D341Med (cell line): ENCODE data around the gene ARPP19.
"Not testable (repeated sequence)": the region's sequence is repeated elsewhere in the genome, so short reads cannot be mapped to it uniquely, and the experiment has no call there.

ENCODE experiments used
- DNase-seq: peaks from one replicate; pipeline ENCODE4 v3.0.0; 2012; ENCODE audit warnings: low spot score

The ARPP19 gene

GRCh38 chr15:52568601-52569585, at the start of gene ARPP19:
Gene ARPP19 (minus strand): TSS chr15:52569030. CDS start chr15:52568892, 138 bp downstream.
- peak; percentile 95 for DNase-seq

GRCh38 chr15:52617026-52617425, 48.2 kb upstream of the ARPP19 start:
- DNase-seq, result no peak

- no peak for DNase-seq
Measured at GRCh38 chr15:52615302-52615701, 46.5 kb upstream of the ARPP19 start.

DNA sequence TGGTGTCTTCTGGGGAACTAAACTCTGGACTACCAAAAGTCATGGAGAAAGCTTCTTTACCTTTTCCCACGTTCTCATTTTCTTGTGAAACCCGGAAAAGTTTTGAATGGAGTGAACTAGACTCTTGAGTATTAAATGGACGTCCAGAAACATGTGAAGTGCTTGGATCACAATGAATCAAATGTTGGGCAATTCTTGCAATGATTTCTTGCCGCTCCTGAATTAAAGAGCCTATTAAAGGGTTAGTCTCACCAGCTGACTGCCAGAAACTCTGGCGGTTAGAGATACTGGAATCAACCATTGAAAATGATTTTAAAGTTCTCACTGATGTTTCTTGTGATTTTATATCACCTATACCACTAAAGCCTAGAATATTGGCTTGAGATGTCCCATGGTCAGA, 40.8 kb upstream of the ARPP19 start:
- DNase-seq, result no peak

GRCh38 chr15:52584414-52584813, 15.6 kb upstream of the ARPP19 start:
- DNase-seq, result no peak

DNA sequence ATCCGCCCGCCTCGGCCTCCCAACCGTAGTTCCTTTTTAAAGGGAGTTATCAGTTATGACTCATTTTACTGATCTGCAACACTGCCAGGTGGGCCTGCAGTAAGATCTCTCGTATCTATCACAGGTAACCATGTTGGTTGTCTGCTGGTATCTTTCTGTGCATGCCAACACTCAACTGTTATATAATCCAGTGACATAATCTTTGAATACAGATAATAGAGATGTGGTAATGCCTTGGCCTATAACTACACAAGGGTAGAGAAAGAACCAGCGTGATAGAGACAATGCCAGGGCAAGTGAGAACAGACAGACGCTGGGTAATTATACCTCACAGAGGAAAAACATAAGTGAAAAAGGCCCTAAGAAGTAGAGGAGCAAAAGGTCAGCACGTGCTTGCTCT, 11.0 kb upstream of the ARPP19 start:
- no peak for DNase-seq

DNA sequence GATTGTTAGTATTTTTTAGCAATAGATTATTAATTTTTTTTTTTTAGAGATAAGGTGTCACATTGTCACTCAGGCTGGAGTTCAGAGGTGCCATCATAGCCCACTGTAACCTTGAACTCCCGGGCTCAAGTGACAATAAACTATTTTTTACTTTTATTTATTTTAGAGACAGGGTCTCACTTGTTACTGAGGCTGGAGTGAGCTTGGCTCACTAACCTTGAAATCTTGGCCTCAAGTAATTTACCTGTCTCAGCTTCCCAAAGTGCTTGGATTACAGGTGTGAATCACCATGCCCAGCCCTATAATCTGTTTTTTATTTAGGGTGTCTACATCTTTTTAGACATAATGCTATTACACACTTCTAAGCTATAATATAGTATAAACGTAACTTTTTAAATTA, 7.9 kb upstream of the ARPP19 start:
- DNase-seq, result no peak

- not testable (repeated sequence) for DNase-seq
Measured at GRCh38 chr15:52575573-52575972, 6.7 kb upstream of the ARPP19 start.

DNA sequence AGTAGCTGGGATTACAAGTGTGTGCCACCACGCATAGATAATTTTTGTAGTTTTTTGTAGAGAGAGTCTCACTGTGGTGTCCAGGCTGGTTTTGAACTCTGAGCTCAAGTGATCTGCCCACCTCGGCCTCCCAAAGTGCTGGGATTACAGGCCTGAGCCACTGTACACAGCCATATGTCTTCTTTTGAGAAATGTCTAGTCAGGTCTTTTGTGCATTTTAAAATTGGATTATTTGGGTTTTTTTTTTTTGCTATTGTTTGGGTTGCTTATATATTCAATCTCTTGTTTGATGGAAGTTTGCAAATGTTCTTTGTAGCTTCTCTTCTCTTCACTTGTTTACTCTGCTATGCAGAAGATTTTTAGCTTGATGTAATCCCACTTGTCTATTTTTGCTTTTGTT, 6.2 kb upstream of the ARPP19 start:
- no peak for DNase-seq

- not testable (repeated sequence) for DNase-seq
Measured at GRCh38 chr15:52574623-52575022, 5.8 kb upstream of the ARPP19 start.

GRCh38 chr15:52567871-52568600, 794 bp downstream of the ARPP19 start:
- DNase-seq, result peak; percentile 35

DNA sequence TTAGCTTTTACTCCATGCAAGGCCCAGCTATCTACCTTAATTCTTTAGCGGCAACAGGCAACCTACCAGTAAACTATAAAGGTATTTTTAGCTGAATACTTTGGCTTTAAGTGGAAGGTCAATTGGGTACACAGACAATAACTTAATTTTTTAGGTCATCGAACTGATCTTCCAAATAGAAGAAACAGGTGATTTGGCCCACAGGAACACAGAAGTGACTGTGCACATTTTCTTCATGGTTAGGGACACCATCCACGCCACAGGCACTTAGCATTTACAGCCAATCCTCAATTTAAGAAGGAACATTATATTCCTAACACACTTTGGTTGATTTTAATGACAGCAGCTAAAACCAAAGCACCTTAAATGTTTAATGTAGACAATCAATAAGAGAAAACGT, 1.9 kb downstream of the ARPP19 start:
- DNase-seq, result no peak

GRCh38 chr15:52565417-52566358, 3.1 kb downstream of the ARPP19 start:
- not testable (repeated sequence) for DNase-seq

DNA sequence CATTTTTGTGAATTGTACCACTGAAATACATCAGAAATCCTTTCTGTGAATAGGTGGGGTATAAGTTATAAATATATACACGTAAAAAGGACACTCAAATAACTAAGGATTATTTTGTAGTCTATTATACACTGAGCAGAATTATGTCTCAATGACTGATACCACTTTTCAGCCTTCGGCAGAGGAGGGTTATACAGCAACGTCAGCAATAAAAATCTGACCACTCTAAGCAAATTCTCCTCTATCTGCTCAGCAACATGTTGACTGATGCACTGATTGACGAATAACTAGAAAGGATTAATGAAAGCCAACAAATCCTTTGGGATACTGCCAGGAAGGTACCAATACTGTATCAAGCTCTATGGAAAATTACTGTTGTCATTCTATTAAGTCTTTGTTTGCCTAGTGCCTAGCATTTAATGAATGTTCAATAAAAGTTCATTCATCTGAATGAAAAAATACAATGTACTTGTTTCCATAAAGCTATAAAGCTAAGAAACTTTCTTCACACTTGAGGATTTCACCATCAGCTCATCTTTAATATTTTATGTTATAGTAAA, 5.2 kb downstream of the ARPP19 start:
- DNase-seq, result peak; percentile 43

DNA sequence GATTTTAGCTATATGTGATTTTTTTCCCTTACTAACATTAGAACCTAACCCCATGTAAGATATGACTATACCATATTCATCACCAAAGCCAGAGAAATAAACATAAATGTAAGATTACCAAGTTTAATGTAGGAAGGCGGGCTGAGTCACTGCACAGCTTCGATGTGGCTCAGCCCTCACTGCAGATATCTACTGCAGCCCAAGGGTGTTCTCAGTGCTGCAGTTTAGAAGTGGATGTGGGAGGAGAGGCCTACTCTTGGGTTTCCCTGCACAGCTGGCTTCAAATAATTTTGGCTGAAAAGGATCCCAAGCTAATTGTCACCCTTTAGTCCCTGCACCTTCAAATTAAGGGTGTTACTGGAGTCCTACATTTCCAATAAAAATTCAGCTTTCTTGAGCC, 9.3 kb downstream of the ARPP19 start:
- no peak for DNase-seq

- no peak for DNase-seq
Measured at GRCh38 chr15:52559022-52559421, 9.8 kb downstream of the ARPP19 start.

DNA sequence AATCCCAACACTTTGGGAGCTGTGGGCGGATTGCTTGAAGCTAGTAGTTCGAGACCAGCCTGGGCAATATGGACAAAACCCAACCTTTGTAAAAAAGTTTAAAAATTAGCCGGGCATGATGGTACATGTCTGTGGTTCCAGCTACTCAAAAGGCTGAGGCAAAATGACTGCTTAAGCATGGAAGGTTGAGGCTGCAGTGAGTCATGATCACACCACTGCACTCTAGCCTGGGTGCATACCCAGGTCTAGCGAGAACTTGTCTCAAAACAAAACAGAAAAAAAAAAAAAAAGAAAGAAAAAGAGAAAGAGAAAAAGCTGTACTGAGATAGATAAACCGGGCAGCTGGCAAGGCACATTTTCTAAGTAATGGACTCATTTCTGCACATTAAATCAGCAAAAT, 10.6 kb downstream of the ARPP19 start:
- DNase-seq, result no peak

GRCh38 chr15:52557274-52557641, 11.6 kb downstream of the ARPP19 start:
- DNase-seq, result no peak

DNA sequence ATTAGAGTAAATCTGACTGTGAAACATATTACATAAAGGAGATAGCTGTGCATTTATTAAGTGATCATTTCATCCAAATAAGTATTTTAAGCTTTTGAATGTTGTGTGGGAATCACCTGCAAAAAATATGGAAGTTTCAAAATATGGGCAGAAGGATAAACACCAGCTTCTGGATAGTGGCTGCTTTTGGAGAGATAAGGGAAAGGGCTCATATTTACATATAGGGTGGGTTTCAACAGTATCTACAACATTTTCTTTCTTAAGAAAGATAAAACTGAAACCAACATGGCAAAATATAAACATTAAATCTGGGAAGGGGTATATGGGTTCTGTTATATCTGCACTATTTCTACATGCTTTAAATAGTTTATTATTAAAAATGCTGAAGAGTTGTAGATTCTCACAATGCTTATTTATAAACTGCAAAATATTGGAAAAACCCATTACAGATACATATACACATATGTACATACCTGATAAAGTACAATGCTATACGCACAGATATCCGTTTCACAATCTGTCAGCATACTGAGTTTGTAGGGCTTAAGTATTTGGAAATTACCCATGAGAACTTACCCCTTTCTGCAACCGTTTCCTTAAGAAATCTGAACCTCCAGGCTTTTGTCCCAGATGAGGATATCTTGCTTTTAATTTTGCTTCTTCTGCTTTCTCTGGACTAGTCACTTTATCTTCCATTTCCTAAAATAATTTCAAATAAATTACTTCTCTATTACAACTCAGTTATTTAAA, 12.1 kb downstream of the ARPP19 start:
- DNase-seq, result no peak

DNA sequence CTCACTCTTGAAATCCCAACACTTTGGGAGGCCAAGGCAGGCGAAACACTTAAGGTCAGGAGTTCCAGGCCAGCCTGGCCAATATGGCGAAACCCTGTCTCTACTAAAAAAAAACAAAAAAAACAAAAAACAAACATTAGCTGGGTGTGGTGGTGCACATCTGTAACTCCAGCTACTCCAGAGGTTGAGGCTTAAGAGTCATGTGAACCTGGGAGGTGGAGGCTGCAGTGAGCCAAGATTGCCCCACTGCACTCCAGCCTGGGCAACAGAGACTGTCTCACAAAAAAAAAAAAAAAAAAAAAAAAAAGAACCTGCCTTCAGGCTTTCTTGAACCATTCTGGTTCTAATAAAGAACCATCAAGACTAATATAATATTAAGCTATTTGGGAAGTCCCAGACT, 16.5 kb downstream of the ARPP19 start:
- no peak for DNase-seq

DNA sequence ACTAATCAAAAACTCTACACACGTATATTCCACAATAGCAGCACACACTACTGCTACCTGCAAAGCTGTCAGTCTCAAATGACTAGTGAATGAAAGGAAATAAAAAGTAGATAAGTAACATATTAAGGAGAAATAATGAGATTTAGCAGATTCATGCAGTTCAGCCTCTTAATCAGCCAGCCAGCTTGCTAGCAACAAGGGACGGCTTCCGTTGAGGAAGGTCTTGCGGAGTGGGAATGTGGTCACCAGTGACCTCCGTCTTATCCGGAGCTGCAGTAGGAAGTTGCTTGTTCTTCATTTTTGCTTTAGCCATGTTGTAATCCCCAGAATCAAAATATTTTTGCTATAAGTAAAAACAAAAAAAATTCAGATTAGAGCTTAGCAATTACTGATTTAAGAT, 17.1 kb downstream of the ARPP19 start:
- DNase-seq, result no peak
